HFFc6 (cell line): Measurements from ENCODE around the gene DNAH14. TPM values are rescaled to one million over a fixed set of nuclear protein-coding genes. Genes with fewer than 3 reads are reported as not detected.
"Not testable (repeated sequence)": the region's sequence is repeated elsewhere in the genome, so short reads cannot be mapped to it uniquely, and the experiment has no call there.

Source experiments
- DNase-seq: peaks from one replicate; pipeline ENCODE4 v3.0.0-alpha.2; 2018
- H3K27ac Mint-ChIP-seq: 2 replicates; pipeline ENCODE4 v1.8.0; 2020; ENCODE audit warnings: mild to moderate bottlenecking, mixed read lengths
- H3K27me3 Mint-ChIP-seq: 2 replicates; pipeline ENCODE4 v1.8.0; 2021; ENCODE audit warnings: mild to moderate bottlenecking, moderate library complexity, mixed read lengths; ENCODE audit not compliant: insufficient read depth
- H3K36me3 Mint-ChIP-seq: 2 replicates; pipeline ENCODE4 v1.8.0; 2021; ENCODE audit warnings: low read depth, mixed read lengths
- H3K4me1 Mint-ChIP-seq: 2 replicates; pipeline ENCODE4 v1.8.0; 2020; ENCODE audit warnings: low read depth, mixed read lengths
- H3K4me3 Mint-ChIP-seq: 2 replicates; pipeline ENCODE4 v1.8.0; 2020; ENCODE audit warnings: mild to moderate bottlenecking, moderate library complexity, mixed read lengths
- H3K9me3 Mint-ChIP-seq: 2 replicates; pipeline ENCODE4 v1.8.0; 2020; ENCODE audit warnings: mild to moderate bottlenecking, mixed read lengths
- total RNA-seq, 6 experiments: library from RNA; stranded (reverse); fragmentation: NEBNext Ultra II Directional; extraction: Animal tissue kit (Norgen Biotek cat#: 25700); gene quantifications; 2 replicates in 1 of 6; 3 replicates in 5 of 6; pipeline ENCODE4 v1.2.3, GENCODE V29; 2021
- TF ChIP-seq, protein P1 (sequence below): fragments of 200-600 bp; sonication (generic); IDR thresholded peaks from 2 replicates; pipeline ENCODE4 v1.5.0; 2021; ENCODE audit warnings: antibody characterized with exemption, mild to moderate bottlenecking

The DNAH14 gene
- total RNA-seq, 6 experiments from 2014 or later = 6.0 to 8.4 (median 6.9) TPM

DNA sequence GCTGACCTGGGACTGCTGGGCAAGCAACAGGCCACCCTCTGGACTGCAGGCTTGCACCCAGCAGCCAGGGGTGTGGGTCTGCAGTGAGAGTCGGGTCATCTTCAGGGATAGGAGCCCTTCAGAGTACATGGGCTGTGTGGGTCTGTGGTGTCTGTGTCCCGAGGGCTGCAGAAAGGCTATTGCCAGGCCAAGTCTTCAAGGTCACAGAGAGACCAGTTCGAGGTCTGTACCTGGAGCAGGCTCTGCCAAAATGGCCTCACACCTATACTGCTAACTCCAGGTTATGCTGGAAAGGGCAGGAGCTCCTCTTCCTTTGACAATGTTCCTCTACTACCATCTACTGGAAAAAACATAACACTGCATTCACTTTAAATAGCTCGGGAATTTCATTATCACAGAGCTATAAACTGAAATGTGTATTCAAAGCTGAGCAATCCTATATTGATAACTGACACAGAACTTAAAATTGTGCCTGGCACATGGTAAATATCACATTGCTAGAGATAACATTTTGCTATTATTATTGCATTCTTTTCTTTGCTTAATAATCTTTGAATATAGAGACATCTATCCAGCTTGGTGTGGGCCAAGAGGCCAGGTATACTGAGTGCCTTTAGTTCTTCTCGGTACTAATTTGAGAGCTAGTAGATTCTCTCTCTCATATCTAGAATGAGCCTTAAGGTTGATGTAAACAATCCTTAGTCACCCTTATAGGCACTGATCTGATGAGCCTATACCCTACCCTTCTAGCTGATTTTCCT is 6.9 kb upstream of the DNAH14 start:
- DNase-seq = peak; percentile 25
- H3K9me3 Mint-ChIP-seq = no peaks in the 10 kb centered on the region
- no peaks in the 10 kb centered on the region for H3K36me3 Mint-ChIP-seq
- peaks cover 8% of the 10 kb centered on the region; the same call in 1 of the 2 replicates for H3K4me1 Mint-ChIP-seq
- H3K27ac Mint-ChIP-seq = no peak overlapping the region
- H3K27me3 Mint-ChIP-seq = peaks cover 2% of the 10 kb centered on the region
- H3K4me3 Mint-ChIP-seq = no peak overlapping the region
- TF ChIP-seq, protein P1, sequence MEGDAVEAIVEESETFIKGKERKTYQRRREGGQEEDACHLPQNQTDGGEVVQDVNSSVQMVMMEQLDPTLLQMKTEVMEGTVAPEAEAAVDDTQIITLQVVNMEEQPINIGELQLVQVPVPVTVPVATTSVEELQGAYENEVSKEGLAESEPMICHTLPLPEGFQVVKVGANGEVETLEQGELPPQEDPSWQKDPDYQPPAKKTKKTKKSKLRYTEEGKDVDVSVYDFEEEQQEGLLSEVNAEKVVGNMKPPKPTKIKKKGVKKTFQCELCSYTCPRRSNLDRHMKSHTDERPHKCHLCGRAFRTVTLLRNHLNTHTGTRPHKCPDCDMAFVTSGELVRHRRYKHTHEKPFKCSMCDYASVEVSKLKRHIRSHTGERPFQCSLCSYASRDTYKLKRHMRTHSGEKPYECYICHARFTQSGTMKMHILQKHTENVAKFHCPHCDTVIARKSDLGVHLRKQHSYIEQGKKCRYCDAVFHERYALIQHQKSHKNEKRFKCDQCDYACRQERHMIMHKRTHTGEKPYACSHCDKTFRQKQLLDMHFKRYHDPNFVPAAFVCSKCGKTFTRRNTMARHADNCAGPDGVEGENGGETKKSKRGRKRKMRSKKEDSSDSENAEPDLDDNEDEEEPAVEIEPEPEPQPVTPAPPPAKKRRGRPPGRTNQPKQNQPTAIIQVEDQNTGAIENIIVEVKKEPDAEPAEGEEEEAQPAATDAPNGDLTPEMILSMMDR = peak; percentile 85

DNA sequence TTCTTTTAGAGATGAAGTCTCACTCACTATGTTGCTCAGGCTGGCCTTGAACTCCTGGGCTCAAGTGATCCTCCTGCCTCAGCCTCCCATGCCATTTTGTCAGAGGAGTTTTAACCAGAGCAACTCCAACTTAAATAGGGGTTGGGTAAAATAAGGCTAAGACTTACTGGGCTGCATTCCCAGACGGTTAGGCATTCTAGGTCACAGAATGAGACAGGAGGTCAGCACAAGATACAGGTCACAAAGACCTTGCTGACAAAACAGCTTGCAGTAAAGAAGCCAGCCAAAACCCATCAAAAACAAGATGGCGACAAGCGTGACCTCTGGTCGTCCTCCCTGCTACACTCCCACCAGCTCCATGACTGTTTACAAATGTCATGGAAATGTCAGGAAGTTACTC is 5.7 kb upstream of the DNAH14 start:
- Mint-ChIP-seq H3K27ac (no peak overlapping the region), H3K4me1 (peaks cover 8% of the 10 kb centered on the region; the same call in 1 of the 2 replicates), H3K36me3 (no peaks in the 10 kb centered on the region), H3K4me3 (no peak overlapping the region), H3K9me3 (no peaks in the 10 kb centered on the region), H3K27me3 (peaks cover under 1% of the 10 kb centered on the region)
- DNase-seq = no peak
- TF ChIP-seq, protein P1 = no peak

DNA sequence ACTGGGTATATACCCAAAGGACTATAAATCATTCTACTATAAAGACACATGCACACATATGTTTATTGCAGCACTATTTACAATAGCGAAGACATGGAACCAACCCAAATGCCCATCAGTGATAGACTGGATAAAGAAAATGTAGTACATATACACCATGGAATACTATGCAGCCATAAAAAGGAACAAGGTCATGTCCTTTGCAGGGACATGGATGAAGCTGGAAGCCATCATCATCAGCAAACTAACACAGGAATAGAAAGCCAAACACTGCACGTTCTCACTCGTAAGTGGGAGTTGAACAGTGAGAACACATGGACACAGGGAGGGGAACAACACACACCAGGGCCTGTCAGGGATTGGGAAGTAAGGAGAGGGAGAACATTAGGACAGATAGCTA is 1.8 kb upstream of the DNAH14 start:
- not testable (repeated sequence) for H3K27ac Mint-ChIP-seq, H3K27me3 Mint-ChIP-seq, H3K4me3 Mint-ChIP-seq, DNase-seq, H3K36me3 Mint-ChIP-seq, H3K4me1 Mint-ChIP-seq, H3K9me3 Mint-ChIP-seq

DNA sequence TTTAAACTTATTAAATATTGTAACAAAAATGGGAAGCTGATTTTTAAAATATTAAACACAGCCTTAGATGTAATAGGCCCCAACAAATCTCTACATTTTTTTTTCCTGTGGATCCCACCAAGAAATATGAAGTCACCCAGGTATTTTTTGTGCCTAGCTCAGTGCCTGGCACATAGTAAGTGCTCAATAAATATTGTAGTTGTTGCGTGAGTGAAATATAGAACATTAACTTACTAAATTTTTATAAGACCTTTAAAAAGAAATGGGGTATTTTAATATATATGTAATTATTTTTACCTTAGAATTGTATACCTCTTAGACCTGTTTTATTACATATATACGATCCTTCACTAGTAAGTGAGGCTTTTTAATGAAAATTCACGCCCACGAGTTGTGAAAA is 569 bp upstream of the DNAH14 start:
- Mint-ChIP-seq H3K27me3 (no peaks in the 10 kb centered on the region), H3K27ac (no peak overlapping the region), H3K9me3 (peaks cover 22% of the 10 kb centered on the region), H3K4me1 (no peaks in the 10 kb centered on the region), H3K4me3 (peak overlapping the region; percentile 82), H3K36me3 (peaks cover 21% of the 10 kb centered on the region)
- no peak for DNase-seq
- TF ChIP-seq, protein P1 = no peak

DNA sequence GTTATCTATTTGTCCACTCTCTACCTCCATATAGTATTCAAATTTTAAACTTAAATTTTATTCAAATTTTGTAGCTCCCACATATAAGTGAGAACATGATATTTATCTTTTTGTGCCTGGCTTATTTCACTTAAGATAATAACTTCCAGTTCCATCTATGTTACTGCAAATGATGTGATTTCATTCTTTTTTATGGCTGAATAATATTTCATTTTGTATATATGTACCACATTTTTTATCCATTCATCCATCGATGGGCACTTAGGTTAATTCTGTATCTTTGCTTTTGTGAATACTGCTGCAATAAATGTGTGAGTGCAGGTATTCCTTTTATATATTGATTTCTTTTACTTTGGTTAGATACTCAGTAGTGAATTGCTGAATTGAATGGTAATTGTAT is 2.1 kb downstream of the DNAH14 start:
- DNase-seq = no peak
- no peaks in the 10 kb centered on the region for H3K27me3 Mint-ChIP-seq
- peaks cover 32% of the 10 kb centered on the region for H3K36me3 Mint-ChIP-seq
- no peak overlapping the region for H3K27ac Mint-ChIP-seq
- H3K9me3 Mint-ChIP-seq = peaks cover 48% of the 10 kb centered on the region
- H3K4me3 Mint-ChIP-seq = no peak overlapping the region
- H3K4me1 Mint-ChIP-seq = no peaks in the 10 kb centered on the region
- TF ChIP-seq, protein P1 = no peak

DNA sequence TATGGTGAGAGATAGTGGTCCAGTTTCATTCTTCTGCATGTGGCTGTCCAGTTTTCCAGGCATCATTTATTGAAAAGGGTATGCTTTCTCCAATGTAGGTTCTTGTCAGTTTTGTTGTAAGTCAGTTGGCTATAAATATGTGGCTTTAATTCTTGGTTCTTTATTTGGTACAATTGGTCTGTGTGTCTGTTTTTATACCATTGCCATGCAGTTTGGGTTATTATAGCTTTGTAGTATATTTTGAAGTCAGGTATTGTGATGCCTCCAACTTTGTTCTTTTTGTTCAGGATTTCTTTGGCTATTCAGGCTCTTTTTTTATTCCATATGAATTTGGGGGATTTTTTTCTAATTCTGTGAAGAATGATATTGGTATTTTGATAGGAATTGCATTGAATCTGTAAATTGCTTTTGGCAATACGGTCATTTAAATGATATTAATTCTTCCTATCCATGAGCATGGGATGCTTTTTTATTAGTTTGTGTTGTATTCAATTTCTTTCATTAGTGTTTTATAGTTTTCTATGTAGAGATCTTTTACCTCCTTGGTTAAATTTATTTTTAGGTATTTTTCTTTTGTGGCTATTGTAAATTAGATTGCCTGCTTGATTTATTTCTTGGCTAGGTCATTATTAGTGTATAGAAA is 3.3 kb downstream of the DNAH14 start:
- Mint-ChIP-seq H3K36me3 (peaks cover 32% of the 10 kb centered on the region), H3K9me3 (peaks cover 50% of the 10 kb centered on the region), H3K27ac (no peak overlapping the region), H3K4me1 (no peaks in the 10 kb centered on the region), H3K27me3 (no peaks in the 10 kb centered on the region), H3K4me3 (no peak overlapping the region)
- TF ChIP-seq, protein P1 = no peak
- DNase-seq = no peak
